ENCODE measurements around the gene FEV.

The FEV gene

DNA sequence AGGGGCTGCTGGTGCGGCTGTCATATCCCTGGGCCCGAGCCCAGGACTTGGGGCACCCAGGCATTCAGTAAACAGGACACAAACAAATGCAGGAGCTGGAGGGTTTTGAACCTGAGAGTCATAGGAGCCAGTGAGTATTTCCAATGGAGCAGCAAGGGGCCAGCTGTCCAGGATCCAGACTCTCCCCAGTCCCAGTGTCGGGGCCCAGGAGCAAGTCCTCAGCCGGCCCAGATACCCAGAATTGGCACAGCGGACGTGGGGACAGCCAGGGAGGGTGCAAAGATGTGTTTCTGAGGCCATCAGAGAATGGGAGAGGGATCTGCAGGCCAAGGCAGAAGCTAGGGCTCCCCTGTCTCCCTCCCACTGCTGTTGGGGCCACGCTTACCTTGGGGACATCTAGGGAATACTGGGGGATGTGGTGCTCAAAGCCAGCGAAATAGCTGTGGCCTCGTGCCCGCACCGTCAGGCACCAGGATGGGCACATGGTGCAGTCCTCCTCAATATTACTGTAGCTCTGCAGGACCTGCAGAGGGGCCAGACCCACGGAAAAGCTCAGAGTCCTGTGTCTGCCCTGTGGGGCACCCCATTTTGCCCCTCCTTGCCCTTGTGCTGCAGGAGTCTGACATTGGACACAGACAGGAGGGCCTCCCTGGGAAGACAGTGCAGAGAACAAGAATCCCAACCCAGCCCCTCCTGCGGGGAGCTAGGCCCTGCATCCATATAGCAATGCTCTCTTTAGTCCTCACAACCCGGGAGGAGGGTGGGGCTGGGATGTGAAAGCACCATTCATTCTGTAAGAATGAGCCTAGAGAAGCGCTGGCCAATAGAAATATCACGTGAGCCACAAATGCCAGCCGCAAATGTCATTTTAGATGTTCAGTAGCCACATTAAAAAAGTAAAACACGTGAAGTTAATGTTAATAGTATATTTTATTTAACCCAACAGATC is 40.9 kb upstream of the FEV start:
- Histone ChIP-seq H3K36me3 (no peaks in the 10 kb centered on the region), H3K27me3 (no peaks in the 10 kb centered on the region), H3K4me3 (no peak overlapping the region), H3K4me1 (no peaks in the 10 kb centered on the region), H3K9ac (no peak overlapping the region), H3K9me3 (no peaks in the 10 kb centered on the region), H4K20me1 (peaks cover 7% of the 10 kb centered on the region; the same call in 1 of the 2 replicates), H3K27ac (no peak overlapping the region), H3K4me2 (no peak overlapping the region)
- no peak for TF ChIP-seq Cebpa-rat (IDR thresholded peaks at IDR 0.05)

DNA sequence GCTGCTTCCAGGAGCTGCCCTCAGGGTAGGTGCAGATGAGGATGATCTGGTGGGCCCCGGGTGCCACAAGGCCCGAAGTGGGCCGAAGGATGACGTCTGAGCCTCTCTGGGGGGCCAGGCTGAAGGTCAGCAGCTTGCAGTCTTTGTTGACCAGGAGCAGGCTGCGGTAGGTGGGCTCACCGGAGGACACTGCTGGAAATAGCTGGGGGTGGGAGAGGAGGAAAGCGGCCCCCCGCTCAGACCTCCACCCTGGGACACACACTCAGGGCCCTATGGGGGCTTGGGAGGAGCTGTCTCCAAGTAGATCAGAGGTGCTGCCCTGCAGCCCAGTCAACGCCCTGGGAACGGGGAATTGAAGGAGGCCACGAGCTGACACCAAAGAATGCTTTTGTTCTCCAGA is 39.1 kb upstream of the FEV start:
- Histone ChIP-seq H4K20me1 (peaks cover 7% of the 10 kb centered on the region; the same call in 1 of the 2 replicates), H3K9ac (no peak overlapping the region), H3K27me3 (no peaks in the 10 kb centered on the region), H3K4me1 (no peaks in the 10 kb centered on the region), H3K9me3 (no peaks in the 10 kb centered on the region), H3K36me3 (no peaks in the 10 kb centered on the region), H3K4me2 (no peak overlapping the region), H3K4me3 (no peak overlapping the region), H3K27ac (no peak overlapping the region)
- TF ChIP-seq Cebpa-rat (IDR thresholded peaks at IDR 0.05): no peak

GRCh38 chr2:219023045-219023605 is 38.1 kb upstream of the FEV start:
- H3K27ac ChIP-seq: no peak overlapping the region
- H4K20me1 ChIP-seq: peaks cover 12% of the 10 kb centered on the region; the same call in 1 of the 2 replicates
- TF ChIP-seq Cebpa-rat (IDR thresholded peaks at IDR 0.05): no peak
- H3K27me3 ChIP-seq: no peaks in the 10 kb centered on the region
- H3K4me2 ChIP-seq: no peak overlapping the region
- no peak overlapping the region for H3K4me3 ChIP-seq
- no peaks in the 10 kb centered on the region for H3K36me3 ChIP-seq
- no peaks in the 10 kb centered on the region for H3K4me1 ChIP-seq
- no peak overlapping the region for H3K9ac ChIP-seq
- H3K9me3 ChIP-seq: no peaks in the 10 kb centered on the region

- Histone ChIP-seq H3K9me3 (no peaks in the 10 kb centered on the region), H3K4me3 (no peak overlapping the region), H3K36me3 (no peaks in the 10 kb centered on the region), H3K4me2 (no peak overlapping the region), H4K20me1 (peaks cover 10% of the 10 kb centered on the region; the same call in 1 of the 2 replicates), H3K4me1 (no peaks in the 10 kb centered on the region), H3K27me3 (no peaks in the 10 kb centered on the region), H3K9ac (no peak overlapping the region), H3K27ac (no peak overlapping the region)
- TF ChIP-seq Cebpa-rat (IDR thresholded peaks at IDR 0.05): no peak
Observed at GRCh38 chr2:219022616-219023015, 37.6 kb upstream of the FEV start.

DNA sequence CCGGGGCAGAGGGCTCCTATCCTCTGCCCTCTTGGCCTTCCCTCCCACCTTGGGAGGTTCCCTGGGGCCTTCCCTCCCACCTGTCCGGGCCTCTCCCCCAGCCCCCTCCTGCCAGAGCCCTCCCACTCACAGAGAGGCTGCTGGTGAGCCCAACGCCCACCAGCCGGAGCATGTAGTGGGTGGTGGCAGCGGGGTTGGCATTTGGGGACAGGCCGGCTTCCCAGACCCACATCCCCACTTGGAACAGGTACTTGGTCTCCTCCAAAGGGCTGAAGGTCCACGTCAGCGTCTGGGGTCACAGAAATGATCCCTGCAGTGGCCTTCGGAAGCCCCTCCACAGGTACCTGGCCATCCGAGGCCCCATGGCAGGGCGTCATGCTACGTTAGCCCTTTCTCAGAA is 37.1 kb upstream of the FEV start:
- Histone ChIP-seq H3K9me3 (no peaks in the 10 kb centered on the region), H3K27me3 (no peaks in the 10 kb centered on the region), H3K4me2 (no peak overlapping the region), H3K27ac (no peak overlapping the region), H3K4me1 (no peaks in the 10 kb centered on the region), H3K36me3 (no peaks in the 10 kb centered on the region), H3K9ac (no peak overlapping the region), H4K20me1 (0 out of 2 replicates have a peak, but pooled peaks cover 5% of the 10 kb centered on the region), H3K4me3 (no peak overlapping the region)
- TF ChIP-seq Cebpa-rat (IDR thresholded peaks at IDR 0.05): no peak

DNA sequence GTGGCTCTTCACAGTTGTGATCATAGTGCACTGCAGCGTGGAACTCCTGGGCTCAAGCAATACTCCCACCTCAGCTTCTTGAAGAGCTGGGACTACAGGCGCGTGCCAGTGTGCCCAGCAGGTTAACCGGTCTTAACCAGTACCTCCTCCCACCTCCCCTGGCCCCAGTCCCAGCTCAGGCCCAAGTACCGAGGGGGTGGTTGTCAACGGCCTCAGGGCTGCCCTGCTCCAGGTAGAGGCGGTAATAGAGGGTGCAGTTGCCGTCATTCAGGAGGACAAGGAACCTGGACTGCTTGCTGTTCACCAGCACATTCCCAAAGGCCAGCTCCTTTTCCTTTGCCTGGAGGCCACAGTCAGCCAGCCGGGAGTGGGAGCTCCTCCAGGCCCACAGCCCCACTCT is 36.6 kb upstream of the FEV start:
- H3K9ac ChIP-seq: no peak overlapping the region
- no peaks in the 10 kb centered on the region for H3K9me3 ChIP-seq
- H3K27me3 ChIP-seq: no peaks in the 10 kb centered on the region
- H3K4me1 ChIP-seq: no peaks in the 10 kb centered on the region
- TF ChIP-seq Cebpa-rat (IDR thresholded peaks at IDR 0.05): no peak
- no peak overlapping the region for H3K4me2 ChIP-seq
- no peaks in the 10 kb centered on the region for H3K36me3 ChIP-seq
- no peak overlapping the region for H3K27ac ChIP-seq
- H4K20me1 ChIP-seq: 0 out of 2 replicates have a peak, but pooled peaks cover 5% of the 10 kb centered on the region
- no peak overlapping the region for H3K4me3 ChIP-seq

GRCh38 chr2:219020604-219021365 is 35.8 kb upstream of the FEV start:
- Histone ChIP-seq H3K36me3 (no peaks in the 10 kb centered on the region), H3K4me2 (no peak overlapping the region), H3K27me3 (no peaks in the 10 kb centered on the region), H3K9ac (no peak overlapping the region), H3K9me3 (no peaks in the 10 kb centered on the region), H4K20me1 (0 out of 2 replicates have a peak, but pooled peaks cover 5% of the 10 kb centered on the region), H3K4me3 (no peak overlapping the region), H3K4me1 (no peaks in the 10 kb centered on the region), H3K27ac (no peak overlapping the region)
- no peak for TF ChIP-seq Cebpa-rat (IDR thresholded peaks at IDR 0.05)

DNA sequence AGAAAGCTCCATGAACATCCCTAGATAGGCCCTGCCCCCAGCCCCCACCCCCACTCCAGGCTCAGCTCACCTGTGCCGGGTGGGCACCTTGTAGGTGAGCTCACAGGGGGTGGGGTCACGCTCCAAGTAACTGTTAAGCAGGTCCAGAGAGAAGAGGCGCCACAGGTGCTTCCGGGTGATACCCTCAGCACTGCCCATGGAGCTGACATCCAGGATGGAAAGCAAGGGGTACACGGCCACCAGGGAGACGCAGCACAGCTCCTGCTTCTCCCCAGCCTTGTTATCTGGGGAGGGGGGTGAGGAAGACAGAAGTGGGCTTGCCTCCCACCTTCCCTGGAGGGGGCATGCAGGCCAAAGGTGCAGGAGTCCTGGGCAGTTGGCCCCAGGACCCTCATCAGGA is 34.5 kb upstream of the FEV start:
- no peaks in the 10 kb centered on the region for H3K36me3 ChIP-seq
- no peak overlapping the region for H3K9ac ChIP-seq
- H3K27me3 ChIP-seq: no peaks in the 10 kb centered on the region
- no peak overlapping the region for H3K27ac ChIP-seq
- H3K4me1 ChIP-seq: no peaks in the 10 kb centered on the region
- TF ChIP-seq Cebpa-rat (IDR thresholded peaks at IDR 0.05): no peak
- no peak overlapping the region for H3K4me3 ChIP-seq
- H3K4me2 ChIP-seq: no peak overlapping the region
- H3K9me3 ChIP-seq: no peaks in the 10 kb centered on the region
- H4K20me1 ChIP-seq: peaks cover 5% of the 10 kb centered on the region; the same call in 1 of the 2 replicates

GRCh38 chr2:219018726-219019125 is 33.7 kb upstream of the FEV start:
- Histone ChIP-seq H3K27me3 (no peaks in the 10 kb centered on the region), H3K4me1 (no peaks in the 10 kb centered on the region)

More at GRCh38 chr2:219018726-219019125, 33.7 kb upstream of the FEV start:
- no peak overlapping the region for H3K4me2 ChIP-seq
- no peak overlapping the region for H3K4me3 ChIP-seq
- no peak overlapping the region for H3K27ac ChIP-seq
- H4K20me1 ChIP-seq: peaks cover 5% of the 10 kb centered on the region; the same call in 1 of the 2 replicates
- H3K36me3 ChIP-seq: no peaks in the 10 kb centered on the region
- TF ChIP-seq Cebpa-rat (IDR thresholded peaks at IDR 0.05): no peak
- H3K9ac ChIP-seq: no peak overlapping the region
- H3K9me3 ChIP-seq: no peaks in the 10 kb centered on the region

Data from BLaER1 (cell line).